ENCODE results near the gene FLAD1.
A peak's percentile ranks its signal among the peaks of the same experiment; 100 is the strongest.

FLAD1 gene

DNA sequence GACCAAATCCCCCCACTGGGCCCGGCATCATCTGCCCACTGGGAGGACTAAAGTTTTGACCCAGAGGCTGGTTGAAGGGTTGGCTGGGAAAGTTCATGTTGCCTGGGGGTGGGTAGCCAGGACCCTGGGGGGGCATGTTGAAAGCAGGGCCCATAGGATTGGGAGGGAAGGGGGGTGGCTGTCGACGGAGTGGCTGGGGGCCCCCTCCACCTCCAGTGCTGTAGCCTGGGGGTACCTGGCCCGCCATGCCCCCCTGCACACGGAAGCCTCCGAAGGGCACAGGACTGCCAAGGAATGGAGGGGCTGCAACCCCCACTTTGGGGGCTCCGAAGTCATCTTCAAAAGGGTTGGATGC lies 23.7 kb upstream of the FLAD1 start:
- ChIA-PET POLR2A (interaction anchor here (0.6 to 0.7 kb wide), 3 partner anchors 29 to 50 kb away, joined by 3 to 8 read pairs (median 4); no protein-coding TSS in a partner anchor), CTCF (interaction anchor here (3.2 to 4.7 kb wide), 3 partner anchors 12 to 102 kb away, joined by 12 to 51 read pairs (median 24); partner anchors contain the start of gene SHC1)
- no peak for DNase-seq (ENCODE audit: extremely low spot score)
- TF ChIP-seq, protein P1, sequence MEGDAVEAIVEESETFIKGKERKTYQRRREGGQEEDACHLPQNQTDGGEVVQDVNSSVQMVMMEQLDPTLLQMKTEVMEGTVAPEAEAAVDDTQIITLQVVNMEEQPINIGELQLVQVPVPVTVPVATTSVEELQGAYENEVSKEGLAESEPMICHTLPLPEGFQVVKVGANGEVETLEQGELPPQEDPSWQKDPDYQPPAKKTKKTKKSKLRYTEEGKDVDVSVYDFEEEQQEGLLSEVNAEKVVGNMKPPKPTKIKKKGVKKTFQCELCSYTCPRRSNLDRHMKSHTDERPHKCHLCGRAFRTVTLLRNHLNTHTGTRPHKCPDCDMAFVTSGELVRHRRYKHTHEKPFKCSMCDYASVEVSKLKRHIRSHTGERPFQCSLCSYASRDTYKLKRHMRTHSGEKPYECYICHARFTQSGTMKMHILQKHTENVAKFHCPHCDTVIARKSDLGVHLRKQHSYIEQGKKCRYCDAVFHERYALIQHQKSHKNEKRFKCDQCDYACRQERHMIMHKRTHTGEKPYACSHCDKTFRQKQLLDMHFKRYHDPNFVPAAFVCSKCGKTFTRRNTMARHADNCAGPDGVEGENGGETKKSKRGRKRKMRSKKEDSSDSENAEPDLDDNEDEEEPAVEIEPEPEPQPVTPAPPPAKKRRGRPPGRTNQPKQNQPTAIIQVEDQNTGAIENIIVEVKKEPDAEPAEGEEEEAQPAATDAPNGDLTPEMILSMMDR (IDR thresholded peaks at IDR 0.05; ENCODE audit: control extremely low read depth, extremely low read depth, low read depth, missing control alignments): no peak

- CTCF ChIA-PET: interaction anchor here (0.7 to 4.7 kb wide), 22 partner anchors 10 to 401 kb away, joined by 3 to 51 read pairs (median 4); partner anchors contain the start of genes EFNA4, PMVK and SHC1
- POLR2A ChIA-PET: interaction anchor here (0.9 to 1.0 kb wide), 2 partner anchors 10 to 12 kb away, joined by 3 to 4 read pairs; partner anchors contain the start of gene SHC1
- DNase-seq (ENCODE audit: extremely low spot score): no peak
- TF ChIP-seq, protein P1 (IDR thresholded peaks at IDR 0.05; ENCODE audit: control extremely low read depth, extremely low read depth, low read depth, missing control alignments): no peak
These were observed 22.6 kb upstream of the FLAD1 start for GRCh38 chr1:154960446-154961136.

DNA sequence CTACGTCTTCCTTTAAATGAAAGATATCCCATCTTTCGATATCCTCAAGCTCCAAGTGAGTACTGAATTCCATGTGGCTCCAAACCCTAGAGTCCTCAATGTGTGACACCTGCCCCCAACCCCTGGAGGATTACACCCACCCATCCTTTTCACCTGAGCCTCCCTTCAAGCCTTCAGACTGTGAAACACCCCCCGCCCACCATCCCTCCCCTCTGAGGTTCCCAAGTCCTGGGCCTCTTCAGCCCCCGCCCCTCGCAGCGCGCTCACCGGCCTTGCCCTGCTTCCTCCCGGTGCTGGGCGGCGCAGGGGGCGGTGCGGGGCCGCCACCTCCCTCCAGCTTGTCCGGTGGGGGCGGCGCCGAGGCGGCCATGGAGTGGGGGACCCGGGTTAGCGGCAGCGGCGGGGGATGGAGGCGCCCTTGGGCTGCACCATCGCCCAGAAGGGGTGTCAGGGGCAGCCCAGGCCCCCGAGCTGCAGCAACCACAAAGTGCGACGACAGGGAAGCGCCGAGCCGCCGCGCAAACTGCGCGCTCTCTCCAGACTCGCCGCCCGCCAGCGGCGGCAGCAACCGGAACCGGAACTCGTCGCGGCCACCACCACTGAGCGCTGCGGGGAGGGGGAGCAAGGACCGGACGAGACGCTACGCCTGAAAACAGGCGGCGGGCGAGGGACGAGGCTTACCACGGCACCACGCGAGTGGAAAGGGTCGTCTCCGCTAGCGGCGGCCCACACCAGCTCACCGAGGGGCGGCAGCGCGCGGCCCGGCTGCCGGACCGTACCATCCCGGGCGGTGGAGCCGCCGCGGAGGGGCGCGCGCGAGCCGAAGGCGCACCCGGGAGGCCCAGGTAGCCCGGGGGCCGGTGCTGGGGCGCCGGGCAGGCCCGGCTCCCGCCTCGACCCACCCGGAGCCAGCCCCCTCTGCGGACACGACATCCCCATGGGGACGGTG lies 21.7 kb upstream of the FLAD1 start, which contains the start of gene PYGO2:
TSS of gene PYGO2 (minus strand) at position 576 of the 949 bp plus-strand sequence. CDS start at position 370, 206 bp downstream.
- peak; percentile 88 for DNase-seq (ENCODE audit: extremely low spot score)
- POLR2A ChIA-PET: interaction anchor here (0.8 to 1.0 kb wide), 3 partner anchors 9 to 25 kb away, joined by 3 to 4 read pairs (median 3); partner anchors contain the start of genes PMVK and SHC1
- CTCF ChIA-PET: interaction anchor here (0.7 to 4.7 kb wide), 23 partner anchors 10 to 402 kb away, joined by 3 to 51 read pairs (median 4); partner anchors contain the start of genes EFNA4, PMVK and SHC1
- TF ChIP-seq, protein P1 (IDR thresholded peaks at IDR 0.05; ENCODE audit: control extremely low read depth, extremely low read depth, low read depth, missing control alignments): peak; percentile 76

- TF ChIP-seq, protein P1 (IDR thresholded peaks at IDR 0.05; ENCODE audit: control extremely low read depth, extremely low read depth, low read depth, missing control alignments): no peak
- DNase-seq (ENCODE audit: extremely low spot score): peak; percentile 40
- ChIA-PET CTCF (interaction anchor here (0.7 to 4.7 kb wide), 11 partner anchors 9 to 335 kb away, joined by 3 to 51 read pairs (median 5); partner anchors contain the start of genes EFNA4, PMVK and SHC1), POLR2A (interaction anchor here (0.8 kb wide), 1 partner anchor 26 kb away, joined by 3 read pairs; the partner anchor contains the start of gene PMVK)
These were observed 20.9 kb upstream of the FLAD1 start for GRCh38 chr1:154962156-154962749.

DNA sequence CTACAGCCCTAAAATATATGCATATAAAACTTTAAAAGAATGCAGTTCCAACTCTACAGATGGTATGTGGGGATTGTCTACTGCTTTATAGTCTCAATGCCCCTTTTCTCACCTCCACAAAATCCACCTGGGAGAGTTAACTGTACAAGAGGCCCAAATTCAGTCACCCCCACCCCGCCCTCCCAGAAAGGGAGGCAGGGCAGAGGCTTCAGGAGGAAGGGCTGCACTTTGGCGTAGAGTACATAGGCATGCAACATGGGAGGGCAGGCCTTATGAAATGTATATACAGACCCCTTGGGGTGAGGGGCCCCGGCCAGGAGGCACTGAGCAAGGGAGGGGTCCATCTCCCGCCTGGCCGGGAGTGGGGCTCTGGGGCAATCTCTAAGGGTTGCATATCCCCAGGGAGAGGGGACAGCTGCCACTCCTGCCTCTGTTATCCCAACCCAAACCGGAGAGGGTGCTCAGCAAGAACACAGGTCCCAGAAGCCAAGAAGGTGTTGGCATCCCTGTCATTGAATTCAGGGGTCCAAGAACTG lies 20.3 kb upstream of the FLAD1 start:
- ChIA-PET POLR2A (no interaction called here), CTCF (interaction anchor here (0.7 to 4.7 kb wide), 4 partner anchors 9 to 335 kb away, joined by 3 to 51 read pairs (median 10); partner anchors contain the start of gene SHC1)

More for the DNA sequence above, 20.3 kb upstream of the FLAD1 start:
- no peak for DNase-seq (ENCODE audit: extremely low spot score)
- TF ChIP-seq, protein P1 (IDR thresholded peaks at IDR 0.05; ENCODE audit: control extremely low read depth, extremely low read depth, low read depth, missing control alignments): no peak
